Vagina (tissue), 2 donors: ENCODE results near the gene SNTB2.

Experiments
- CTCF ChIP-seq, 3 experiments: fragments of 450-650 bp in 2 of 3; fragments of 200-600 bp in 1 of 3; sonication (generic) in 1 of 3; IDR thresholded peaks; one replicate each; pipeline ENCODE4 v1.5.1; 2017 to 2019; ENCODE audit warnings: antibody characterized with exemption in 3 of 3, mild to moderate bottlenecking in 2 of 3, moderate library complexity in 2 of 3
- POLR2A ChIP-seq, 2 donors: fragments of 450-650 bp; IDR thresholded peaks; one replicate each; pipeline ENCODE4 v1.6.1; 2017; ENCODE audit warnings: antibody characterized with exemption in 2 of 2, mild to moderate bottlenecking in 2 of 2, moderate library complexity in 2 of 2

DNA sequence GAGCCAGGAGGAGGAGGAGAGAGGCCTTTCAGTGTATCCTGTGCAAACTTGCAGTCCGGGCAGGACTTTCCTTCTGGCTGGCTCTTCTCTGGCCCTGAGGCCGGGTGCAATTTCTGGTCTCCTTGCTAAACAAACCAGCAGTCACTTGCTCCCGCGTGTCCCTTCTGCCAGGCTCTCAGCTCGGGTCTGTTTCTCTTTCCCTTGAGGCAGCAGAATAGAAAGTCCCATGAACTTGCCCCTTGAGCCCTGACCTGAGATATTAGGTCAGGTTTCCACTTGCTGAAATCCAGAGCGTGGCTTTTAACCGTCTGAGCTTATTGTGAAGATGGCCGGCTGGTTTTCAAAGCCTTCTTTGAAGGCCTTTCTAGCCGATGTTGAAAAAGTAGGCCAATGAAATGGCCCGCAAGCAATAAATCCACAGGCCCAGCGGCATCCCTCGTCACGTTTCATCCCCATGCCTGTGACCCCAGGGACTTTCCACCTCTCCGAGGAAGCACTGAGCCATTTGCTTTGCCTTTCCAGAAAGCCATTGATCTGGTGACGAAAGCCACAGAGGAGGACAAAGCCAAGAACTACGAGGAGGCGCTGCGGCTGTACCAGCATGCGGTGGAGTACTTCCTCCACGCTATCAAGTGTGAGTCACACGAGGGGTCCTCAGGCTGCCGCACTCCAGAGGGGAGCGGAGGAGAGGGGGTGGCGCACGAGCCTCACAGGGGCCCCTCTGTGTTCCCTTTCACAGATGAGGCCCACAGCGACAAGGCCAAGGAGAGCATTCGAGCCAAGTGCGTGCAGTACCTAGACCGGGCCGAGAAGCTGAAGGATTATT is 128.7 kb downstream of the SNTB2 start:
- no peak for TF ChIP-seq CTCF (IDR thresholded peaks at IDR 0.05)
- no peak for TF ChIP-seq POLR2A (IDR thresholded peaks at IDR 0.05)
